NCI-H446 treated with DMSO at 0.1 percent for 48 hours (cell line): Measurements from ENCODE around the gene MBD3L4.
A peak's percentile ranks its signal among the peaks of the same experiment; 100 is the strongest.
"Not testable (repeated sequence)": the region's sequence is repeated elsewhere in the genome, so short reads cannot be mapped to it uniquely, and the experiment has no call there.

ENCODE experiments used
- DNase-seq: peaks from one replicate; lab custom pipeline; 2025; lab: John Stamatoyannopoulos, UW

The MBD3L4 gene

DNA sequence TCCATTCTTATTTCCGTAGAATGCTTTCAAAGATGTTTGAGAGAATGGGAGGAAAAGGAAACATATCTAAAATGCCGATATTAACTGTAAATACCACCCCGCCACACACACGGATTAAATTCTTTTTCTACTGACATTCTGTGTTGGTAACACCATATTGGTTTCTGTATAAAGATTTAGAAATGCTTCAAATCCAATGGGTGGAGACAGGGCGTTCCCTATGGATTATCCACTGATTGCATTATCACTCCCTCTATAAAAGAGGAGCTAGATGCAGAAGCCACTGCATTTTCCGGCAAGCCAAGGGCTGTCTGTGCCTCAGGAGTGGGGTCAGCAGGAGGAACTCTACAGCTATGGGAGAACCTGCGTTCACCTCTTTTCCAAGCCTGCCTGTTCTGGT is 9.0 kb upstream of the MBD3L4 start, which contains the start of gene MBD3L2:
Gene MBD3L2, plus strand, starts transcription at position 301 of the 400 bp plus-strand sequence. Its CDS starts 53 bp downstream, at position 354.
- not testable (repeated sequence) for DNase-seq

DNA sequence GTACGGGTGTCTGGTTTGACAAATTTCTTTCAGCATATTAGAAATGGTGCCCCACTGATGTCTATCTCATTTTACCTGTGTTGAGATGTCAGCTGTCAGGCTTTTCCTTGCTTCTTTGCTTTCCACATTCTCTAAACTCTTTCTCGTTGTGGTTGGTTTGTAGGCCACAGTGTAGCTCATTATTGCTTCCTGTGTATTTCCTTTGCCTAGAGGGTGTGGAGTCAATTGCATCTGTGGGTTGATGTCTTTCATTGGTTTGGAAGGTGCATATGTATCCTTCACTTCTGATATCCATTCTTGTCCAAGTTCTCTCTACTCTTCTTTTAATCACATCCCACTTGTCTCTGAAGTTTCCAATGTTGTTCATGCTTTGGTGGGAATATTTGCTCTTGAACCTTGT is 1.6 kb upstream of the MBD3L4 start:
- DNase-seq: not testable (repeated sequence)

DNA sequence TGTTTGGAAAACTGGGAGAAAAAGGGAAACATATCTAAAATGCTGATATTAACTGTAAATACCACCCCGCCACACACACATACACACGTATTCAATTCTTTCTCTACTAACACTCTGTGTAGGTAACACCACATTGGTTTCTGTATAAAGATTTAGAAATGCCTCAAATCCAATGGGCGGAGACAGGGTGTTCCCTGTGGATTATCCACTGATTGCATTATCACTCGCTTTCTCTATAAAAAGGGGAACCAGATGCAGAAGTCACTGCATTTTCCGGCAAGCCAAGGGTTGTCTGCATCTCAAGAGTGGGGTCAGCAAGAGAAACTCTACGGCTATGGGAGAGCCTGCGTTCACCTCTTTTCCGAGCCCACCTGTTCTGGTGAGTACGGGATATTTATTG is 9.7 kb downstream of the MBD3L4 start, which contains the start of gene MBD3L5:
Gene MBD3L5, plus strand, starts transcription at position 301 of the 400 bp plus-strand sequence. Its CDS starts 34 bp downstream, at position 335.
- DNase-seq: not testable (repeated sequence)

DNA sequence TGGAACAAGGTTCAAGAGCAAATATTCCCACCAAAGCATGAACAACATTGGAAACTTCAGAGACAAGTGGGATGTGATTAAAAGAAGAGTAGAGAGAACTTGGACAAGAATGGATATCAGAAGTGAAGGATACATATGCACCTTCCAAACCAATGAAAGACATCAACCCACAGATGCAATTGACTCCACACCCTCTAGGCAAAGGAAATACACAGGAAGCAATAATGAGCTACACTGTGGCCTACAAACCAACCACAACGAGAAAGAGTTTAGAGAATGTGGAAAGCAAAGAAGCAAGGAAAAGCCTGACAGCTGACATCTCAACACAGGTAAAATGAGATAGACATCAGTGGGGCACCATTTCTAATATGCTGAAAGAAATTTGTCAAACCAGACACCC is 11.2 kb downstream of the MBD3L4 start:
- DNase-seq: not testable (repeated sequence)

GRCh38 chr19:7021331-7021730 is 18.6 kb downstream of the MBD3L4 start, which contains the start of gene MBD3L2B:
MBD3L2B (minus strand) TSS chr19:7021431; CDS start chr19:7021397, 34 bp downstream.
- DNase-seq: not testable (repeated sequence)

DNA sequence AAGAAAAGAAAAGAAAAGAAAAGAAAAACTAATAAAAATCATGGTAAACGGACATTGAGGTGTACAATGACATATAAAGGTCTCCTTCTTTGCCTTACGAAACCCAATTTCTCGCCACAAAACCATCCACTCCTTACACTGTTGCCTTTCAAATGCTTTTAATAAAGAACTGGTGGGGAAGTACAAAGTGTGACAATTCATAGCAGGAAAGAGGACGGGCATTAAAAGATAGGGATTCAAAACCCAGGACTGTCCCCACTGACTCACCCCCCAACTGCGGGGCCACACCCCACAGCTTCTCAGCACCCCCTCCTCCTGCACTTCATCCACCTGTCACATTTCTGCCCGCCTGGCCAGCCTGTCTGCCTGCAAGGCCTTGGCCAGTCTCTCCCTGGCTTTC is 21.2 kb downstream of the MBD3L4 start:
- no peak for DNase-seq

DNA sequence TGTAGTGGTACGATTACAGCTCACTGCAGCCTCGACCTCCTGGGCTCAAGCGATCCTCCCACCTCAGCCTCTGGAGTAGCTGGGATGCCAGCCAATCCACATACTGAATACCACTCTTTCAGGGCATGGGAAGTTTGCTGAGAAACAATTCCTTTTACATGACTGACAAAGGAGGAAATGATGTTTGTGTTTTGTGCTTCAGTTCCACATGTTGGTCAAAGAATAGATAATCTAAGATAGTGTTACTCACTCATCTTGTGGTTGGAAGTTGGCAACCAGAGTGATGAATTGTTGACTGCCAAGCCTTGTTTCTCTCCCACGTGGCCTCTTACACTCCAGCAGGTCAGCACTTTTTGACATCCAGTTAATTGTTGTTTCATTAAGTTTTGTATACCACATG is 26.3 kb downstream of the MBD3L4 start:
- DNase-seq: no peak

- peak; percentile 48 for DNase-seq
Observed at GRCh38 chr19:7010722-7011593, 29.0 kb downstream of the MBD3L4 start.

- DNase-seq: no peak
Observed at GRCh38 chr19:7007859-7008258, 32.1 kb downstream of the MBD3L4 start.

GRCh38 chr19:7006135-7006704 is 33.8 kb downstream of the MBD3L4 start:
- no peak for DNase-seq

GRCh38 chr19:7004313-7004931 is 35.6 kb downstream of the MBD3L4 start:
- peak; percentile 11 for DNase-seq

GRCh38 chr19:7000816-7001215 is 39.2 kb downstream of the MBD3L4 start:
- DNase-seq: no peak

DNA sequence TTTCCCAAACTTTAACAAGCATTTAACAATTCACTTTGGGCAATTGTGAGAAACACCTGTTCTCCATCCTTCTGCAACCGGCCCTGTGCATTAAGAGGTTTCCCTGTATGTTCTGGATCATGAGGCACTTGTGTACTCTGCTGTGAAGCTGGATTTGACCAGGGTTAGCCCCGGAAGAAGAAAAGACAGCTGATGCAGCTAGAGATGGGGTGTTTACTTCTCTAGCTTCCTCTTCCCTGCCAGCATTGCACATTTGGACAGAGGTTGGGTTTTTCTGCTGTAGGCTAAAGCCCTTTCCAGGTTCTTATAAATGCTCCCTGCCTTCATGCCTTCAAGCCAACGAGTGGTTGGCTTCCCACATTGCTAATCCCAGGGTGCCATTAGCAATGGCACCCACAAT is 39.6 kb downstream of the MBD3L4 start:
- DNase-seq: no peak

DNA sequence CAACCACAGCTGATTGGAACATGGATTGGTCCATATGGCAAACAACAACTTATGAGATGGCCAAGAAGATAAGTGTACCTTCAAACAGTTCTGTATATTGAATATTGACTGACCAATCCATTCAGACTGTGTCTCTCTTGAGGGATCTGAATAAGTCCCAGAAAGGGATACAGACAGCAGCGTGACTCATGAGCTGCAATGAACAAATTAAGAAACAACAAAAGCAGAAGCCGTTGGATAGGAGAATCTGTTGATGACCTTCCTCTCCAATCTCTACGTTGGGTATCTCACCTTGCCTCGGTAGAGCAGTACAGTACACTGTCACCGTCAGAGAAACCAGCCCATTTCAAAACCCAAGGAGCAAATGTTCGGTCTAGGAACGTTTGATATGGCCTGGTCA is 40.0 kb downstream of the MBD3L4 start:
- no peak for DNase-seq

GRCh38 chr19:6997679-6998445 is 42.1 kb downstream of the MBD3L4 start:
- DNase-seq: no peak

DNA sequence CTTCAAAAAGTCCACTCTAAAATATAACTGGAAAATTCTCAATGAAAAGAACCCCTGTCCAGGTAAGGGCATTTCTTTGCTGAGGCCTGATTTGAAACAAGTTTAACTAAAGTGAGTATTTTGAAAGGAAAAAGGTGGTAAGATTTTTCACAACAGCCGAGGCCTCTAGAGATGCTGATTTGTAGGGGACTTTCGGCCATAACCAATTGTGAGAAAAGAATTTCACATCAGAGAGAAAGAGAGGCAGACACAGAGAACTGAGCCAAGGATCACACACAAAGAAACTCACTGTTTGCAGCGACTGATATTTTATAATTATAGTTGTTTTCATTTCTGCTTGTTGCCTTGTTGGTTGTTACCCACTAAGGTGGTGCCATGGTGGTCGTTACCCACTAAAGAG is 43.2 kb downstream of the MBD3L4 start:
- DNase-seq: no peak

DNA sequence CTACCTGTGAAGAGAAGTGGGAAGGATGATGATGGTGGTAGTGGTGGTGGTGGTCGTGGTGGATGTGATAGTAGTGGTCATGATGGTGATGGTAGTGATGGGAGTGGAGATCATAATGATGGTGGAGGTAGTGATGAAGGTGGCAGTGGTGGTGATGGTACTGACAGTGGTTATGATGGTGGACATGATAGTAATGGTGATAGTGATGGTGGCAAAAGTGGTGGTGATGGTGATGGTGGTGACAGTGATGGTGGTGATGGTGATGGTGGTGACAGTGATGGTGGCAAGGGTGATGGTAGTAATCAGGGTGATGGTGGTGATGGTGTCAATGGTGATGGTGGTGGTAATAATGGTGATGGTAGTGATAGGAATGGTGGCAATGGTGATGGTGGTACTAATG is 44.9 kb downstream of the MBD3L4 start:
- DNase-seq: no peak

- no peak for DNase-seq
Observed at GRCh38 chr19:6988257-6988656, 51.7 kb downstream of the MBD3L4 start.

DNA sequence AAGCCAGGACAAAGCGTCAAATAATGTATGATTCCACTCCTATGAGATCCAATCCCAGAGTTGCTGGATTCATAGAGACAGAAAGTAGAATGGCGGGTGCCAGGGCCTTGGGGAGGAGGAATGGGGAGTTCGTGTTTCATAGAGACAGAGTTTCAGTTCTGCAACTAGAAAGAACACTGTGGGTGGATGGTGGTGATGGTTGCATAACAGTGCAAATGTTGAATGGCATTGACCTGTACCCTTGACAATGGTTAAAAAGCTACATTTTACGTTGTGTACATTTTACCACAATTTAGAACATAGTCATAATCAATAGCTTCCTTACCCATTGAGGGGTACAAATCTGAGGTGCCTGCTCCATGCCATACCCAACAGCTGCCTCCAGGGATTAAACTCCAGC is 52.1 kb downstream of the MBD3L4 start:
- no peak for DNase-seq
